PFSK-1 (cell line): ENCODE measurements around the gene PLEKHG4B.

Experiments used
- POLR2AphosphoS5 ChIP-seq: IDR thresholded peaks from 2 replicates; pipeline ENCODE4 v1.6.1; 2012; ENCODE audit warnings: low read depth, mild to moderate bottlenecking, control low read depth, low read length, moderate library complexity
- SIN3A ChIP-seq: IDR thresholded peaks from 2 replicates; pipeline ENCODE4 v1.6.1; 2012; ENCODE audit warnings: mild to moderate bottlenecking, low read length, moderate library complexity, borderline replicate concordance; ENCODE audit not compliant: insufficient read depth
- TAF1 ChIP-seq: IDR thresholded peaks from 2 replicates; pipeline ENCODE4 v1.6.1; 2012; ENCODE audit warnings: low read length, control low read depth, borderline replicate concordance; ENCODE audit not compliant: insufficient read depth
- TF ChIP-seq, protein P1 (sequence below), 2 experiments: IDR thresholded peaks; 2 replicates each; pipeline versions ENCODE4 v1.6.1 to v1.8.0; 2011 to 2012; ENCODE audit warnings: low read depth in 2 of 2, low read length in 2 of 2, control low read depth in 1 of 2, inconsistent platforms in 1 of 2, mild to moderate bottlenecking in 1 of 2, moderate library complexity in 1 of 2; ENCODE audit not compliant: insufficient read depth in 1 of 2

DNA sequence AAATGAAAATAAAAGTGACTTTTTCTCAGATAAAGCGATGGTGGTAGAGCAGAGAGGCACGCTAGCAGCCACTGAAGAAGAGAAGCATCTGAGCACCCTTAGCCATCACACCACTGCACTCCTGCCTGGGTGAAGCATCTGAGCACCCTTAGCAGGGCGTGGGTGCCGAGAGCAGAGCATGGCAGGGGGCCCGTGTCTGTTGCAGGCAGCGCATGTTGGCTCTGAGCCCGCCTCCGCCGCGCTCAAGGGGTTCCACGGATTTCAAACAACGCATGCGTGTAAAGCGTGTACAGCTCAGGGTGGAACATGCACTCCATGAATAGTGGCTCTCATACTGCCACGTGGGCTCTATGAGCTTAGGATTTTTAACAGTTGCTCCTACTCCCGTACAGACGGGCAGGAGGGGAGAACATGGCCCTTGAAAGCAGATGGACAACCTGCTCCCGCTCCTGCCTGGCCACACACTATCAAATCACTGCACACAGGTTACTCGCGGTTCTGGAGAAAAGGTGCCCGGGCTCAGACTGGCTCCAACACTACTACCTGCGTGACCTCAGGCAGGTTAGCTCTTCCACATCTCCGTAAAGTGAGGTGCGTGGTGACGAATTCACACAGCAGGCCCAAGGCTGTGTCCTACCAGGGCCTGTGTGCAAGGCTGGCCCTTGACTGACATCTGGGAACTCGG is 111.4 kb downstream of the PLEKHG4B start:
- TF ChIP-seq, protein P1, sequence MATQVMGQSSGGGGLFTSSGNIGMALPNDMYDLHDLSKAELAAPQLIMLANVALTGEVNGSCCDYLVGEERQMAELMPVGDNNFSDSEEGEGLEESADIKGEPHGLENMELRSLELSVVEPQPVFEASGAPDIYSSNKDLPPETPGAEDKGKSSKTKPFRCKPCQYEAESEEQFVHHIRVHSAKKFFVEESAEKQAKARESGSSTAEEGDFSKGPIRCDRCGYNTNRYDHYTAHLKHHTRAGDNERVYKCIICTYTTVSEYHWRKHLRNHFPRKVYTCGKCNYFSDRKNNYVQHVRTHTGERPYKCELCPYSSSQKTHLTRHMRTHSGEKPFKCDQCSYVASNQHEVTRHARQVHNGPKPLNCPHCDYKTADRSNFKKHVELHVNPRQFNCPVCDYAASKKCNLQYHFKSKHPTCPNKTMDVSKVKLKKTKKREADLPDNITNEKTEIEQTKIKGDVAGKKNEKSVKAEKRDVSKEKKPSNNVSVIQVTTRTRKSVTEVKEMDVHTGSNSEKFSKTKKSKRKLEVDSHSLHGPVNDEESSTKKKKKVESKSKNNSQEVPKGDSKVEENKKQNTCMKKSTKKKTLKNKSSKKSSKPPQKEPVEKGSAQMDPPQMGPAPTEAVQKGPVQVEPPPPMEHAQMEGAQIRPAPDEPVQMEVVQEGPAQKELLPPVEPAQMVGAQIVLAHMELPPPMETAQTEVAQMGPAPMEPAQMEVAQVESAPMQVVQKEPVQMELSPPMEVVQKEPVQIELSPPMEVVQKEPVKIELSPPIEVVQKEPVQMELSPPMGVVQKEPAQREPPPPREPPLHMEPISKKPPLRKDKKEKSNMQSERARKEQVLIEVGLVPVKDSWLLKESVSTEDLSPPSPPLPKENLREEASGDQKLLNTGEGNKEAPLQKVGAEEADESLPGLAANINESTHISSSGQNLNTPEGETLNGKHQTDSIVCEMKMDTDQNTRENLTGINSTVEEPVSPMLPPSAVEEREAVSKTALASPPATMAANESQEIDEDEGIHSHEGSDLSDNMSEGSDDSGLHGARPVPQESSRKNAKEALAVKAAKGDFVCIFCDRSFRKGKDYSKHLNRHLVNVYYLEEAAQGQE (IDR thresholded peaks at IDR 0.05; ENCODE audit: insufficient read depth in 1 of 2, low read depth in 2 of 2, low read length in 2 of 2) = no peak
- no peak for TF ChIP-seq SIN3A
- TF ChIP-seq TAF1 = no peak
- no peak for TF ChIP-seq POLR2AphosphoS5
